Loucy (cell line): ENCODE results near the gene SLC25A13.

ENCODE experiments used
- H2AFZ ChIP-seq: fragments of 200-600 bp; sonication (generic); 2 replicates; pipeline ENCODE4 v1.6.0; 2016; ENCODE audit warnings: antibody characterized with exemption, mild to moderate bottlenecking, low read length, moderate library complexity
- H3F3A ChIP-seq: fragments of 200-600 bp; 2 replicates; pipeline ENCODE4 v1.6.0; 2016; ENCODE audit warnings: antibody characterized with exemption, low read depth, mild to moderate bottlenecking
- H3K27me3 ChIP-seq: fragments of 200-600 bp; sonication (generic); 2 replicates; pipeline ENCODE4 v1.6.1; 2014; ENCODE audit warnings: low read length, mild to moderate bottlenecking; ENCODE audit not compliant: insufficient read depth, poor library complexity, severe bottlenecking
- H3K36me3 ChIP-seq: fragments of 200-600 bp; sonication (generic); 2 replicates; pipeline ENCODE4 v1.6.1; 2016; ENCODE audit warnings: low read length; ENCODE audit not compliant: insufficient read depth
- H3K4me1 ChIP-seq: fragments of 200-600 bp; sonication (generic); 2 replicates; pipeline ENCODE4 v1.5.1; 2014; ENCODE audit warnings: low read length, mild to moderate bottlenecking; ENCODE audit not compliant: insufficient read depth, poor library complexity, severe bottlenecking
- H3K4me2 ChIP-seq: fragments of 200-600 bp; sonication (generic); 2 replicates; pipeline ENCODE4 v1.6.0; 2014; ENCODE audit warnings: antibody characterized with exemption, low read length, low read depth, mild to moderate bottlenecking; ENCODE audit not compliant: poor library complexity, severe bottlenecking
- H3K4me3 ChIP-seq: fragments of 200-600 bp; sonication (generic); 2 replicates; pipeline ENCODE4 v1.5.1; 2014; ENCODE audit warnings: low read length, mild to moderate bottlenecking, mixed read lengths; ENCODE audit not compliant: poor library complexity, severe bottlenecking
- H3K79me2 ChIP-seq: fragments of 200-600 bp; sonication (generic); 2 replicates; pipeline ENCODE4 v1.6.1; 2014; ENCODE audit warnings: low read length; ENCODE audit not compliant: insufficient read depth
- H3K9ac ChIP-seq: fragments of 200-600 bp; sonication (generic); 2 replicates; pipeline ENCODE4 v1.6.0; 2014; ENCODE audit warnings: mild to moderate bottlenecking, low read depth, low read length, moderate library complexity; ENCODE audit not compliant: poor library complexity, severe bottlenecking
- H3K9me2 ChIP-seq: fragments of 200-600 bp; sonication (generic); replicated peaks from 2 replicates; pipeline ENCODE4 v1.6.1; 2016; ENCODE audit warnings: low read depth, low read length, mixed read lengths
- H3K9me3 ChIP-seq: fragments of 200-600 bp; sonication (generic); 2 replicates; pipeline ENCODE4 v1.6.1; 2014; ENCODE audit warnings: mild to moderate bottlenecking, antibody characterized with exemption, low read length, low read depth; ENCODE audit not compliant: insufficient read depth
- H4K20me1 ChIP-seq: fragments of 200-600 bp; sonication (generic); 2 replicates; pipeline ENCODE4 v1.6.0; 2014; ENCODE audit warnings: antibody characterized with exemption, low read length, mild to moderate bottlenecking; ENCODE audit not compliant: insufficient read depth, poor library complexity, severe bottlenecking
- CTCF ChIP-seq: fragments of 200-600 bp; sonication (generic); conservative IDR thresholded peaks from 2 replicates; pipeline ENCODE4 v1.5.1; 2014; ENCODE audit warnings: mild to moderate bottlenecking, antibody characterized with exemption, low read length
- EZH2phosphoT487 ChIP-seq: fragments of 200-600 bp; IDR thresholded peaks from 2 replicates; pipeline ENCODE4 v1.6.1; 2018; ENCODE audit warnings: antibody characterized with exemption, mild to moderate bottlenecking, moderate library complexity, borderline replicate concordance

The SLC25A13 gene

GRCh38 chr7:96212474-96212873 is 109.4 kb downstream of the SLC25A13 start:
- Histone ChIP-seq H3F3A (no peaks in the 10 kb centered on the region), H3K4me3 (no peak overlapping the region), H3K9ac (no peak overlapping the region), H4K20me1 (no peaks in the 10 kb centered on the region), H3K79me2 (no peaks in the 10 kb centered on the region; the same call in 1 of the 2 replicates), H3K4me1 (no peaks in the 10 kb centered on the region), H3K36me3 (peaks cover 3% of the 10 kb centered on the region; the same call in 1 of the 2 replicates), H3K9me2 (no peaks in the 10 kb centered on the region), H3K4me2 (no peak overlapping the region), H3K27me3 (no peaks in the 10 kb centered on the region), H2AFZ (no peak overlapping the region), H3K9me3 (peaks cover 4% of the 10 kb centered on the region; the same call in 1 of the 2 replicates)
- TF ChIP-seq CTCF (no peak), EZH2phosphoT487 (no peak)

DNA sequence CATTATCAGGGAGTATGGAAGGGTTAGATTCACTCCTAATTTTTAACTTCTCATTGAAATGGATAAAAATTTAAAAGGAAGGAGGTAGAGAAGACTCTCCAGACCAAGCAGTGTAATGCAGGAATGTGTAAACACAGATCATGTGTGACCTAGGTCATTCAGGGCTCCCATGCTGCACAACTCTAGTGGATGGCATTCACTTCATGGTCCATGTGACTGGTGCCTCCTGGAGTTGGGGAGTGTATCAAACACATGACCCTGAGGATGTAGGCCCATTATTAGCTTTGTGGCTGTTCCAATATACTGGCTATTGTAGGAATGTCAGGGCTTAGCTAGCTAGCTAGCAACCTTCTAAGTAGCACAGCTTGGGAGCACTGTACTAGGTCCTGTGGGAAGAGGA is 109.9 kb downstream of the SLC25A13 start:
- H3K79me2 ChIP-seq: no peaks in the 10 kb centered on the region; the same call in 1 of the 2 replicates
- peaks cover 4% of the 10 kb centered on the region; the same call in 1 of the 2 replicates for H3K9me3 ChIP-seq
- H3K4me3 ChIP-seq: no peak overlapping the region
- no peak for TF ChIP-seq EZH2phosphoT487
- TF ChIP-seq CTCF: no peak
- H3K27me3 ChIP-seq: no peaks in the 10 kb centered on the region
- H3K4me2 ChIP-seq: no peak overlapping the region
- no peaks in the 10 kb centered on the region for H4K20me1 ChIP-seq
- H3F3A ChIP-seq: no peaks in the 10 kb centered on the region
- H3K9me2 ChIP-seq: no peaks in the 10 kb centered on the region
- no peaks in the 10 kb centered on the region for H3K4me1 ChIP-seq
- no peak overlapping the region for H2AFZ ChIP-seq
- H3K9ac ChIP-seq: no peak overlapping the region
- H3K36me3 ChIP-seq: peaks cover 3% of the 10 kb centered on the region; the same call in 1 of the 2 replicates

DNA sequence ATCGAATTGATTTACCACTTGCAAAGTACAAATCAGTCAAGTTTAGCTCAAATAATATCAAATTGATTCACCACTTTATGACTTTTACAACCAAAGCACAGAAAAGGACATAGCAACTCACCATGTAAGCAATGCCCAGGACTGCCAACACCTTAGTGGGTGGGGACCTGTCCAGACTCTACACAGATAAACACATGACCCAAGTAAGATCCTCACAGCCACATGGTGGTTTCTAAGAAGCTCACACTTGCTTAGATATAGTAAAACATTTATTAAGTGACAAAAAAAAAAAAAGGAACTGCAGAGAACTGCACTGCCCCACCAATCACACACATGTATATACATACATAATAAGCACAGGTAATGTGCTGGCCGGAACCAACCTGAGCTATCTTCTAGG is 116.2 kb downstream of the SLC25A13 start:
- TF ChIP-seq CTCF (no peak), EZH2phosphoT487 (no peak)
- no peaks in the 10 kb centered on the region for H3K27me3 ChIP-seq
- H3K9me3 ChIP-seq: no peaks in the 10 kb centered on the region
- H3K36me3 ChIP-seq: peaks cover 9% of the 10 kb centered on the region; the same call in 1 of the 2 replicates
- no peaks in the 10 kb centered on the region for H3F3A ChIP-seq
- H3K9me2 ChIP-seq: no peaks in the 10 kb centered on the region
- H3K4me2 ChIP-seq: no peak overlapping the region
- no peak overlapping the region for H3K9ac ChIP-seq
- no peak overlapping the region for H3K4me3 ChIP-seq
- no peaks in the 10 kb centered on the region for H3K4me1 ChIP-seq
- no peak overlapping the region for H2AFZ ChIP-seq
- H4K20me1 ChIP-seq: no peaks in the 10 kb centered on the region
- H3K79me2 ChIP-seq: no peaks in the 10 kb centered on the region
